Kidney (tissue), 14 donors: ENCODE results near the gene AIMP2. TPM values are rescaled to one million over a fixed set of nuclear protein-coding genes. Genes with fewer than 3 reads are reported as not detected.

Experiments
- DNase-seq, 5 donors: peaks; one replicate each; pipeline ENCODE4 v3.0.0-alpha.2; 2013 to 2020
- FAIRE-seq: peaks from 2 replicates; lab custom pipeline; 2012; peaks lifted over from hg19 to GRCh38; lab: Jason Lieb, UNC
- H3K27ac ChIP-seq, 2 donors: one replicate each; pipeline ENCODE4 v1.7.0; 2013; ENCODE audit warnings: low read depth in 2 of 2, low read length in 2 of 2, inconsistent platforms in 1 of 2
- H3K27me3 ChIP-seq: one replicate; pipeline ENCODE4 v1.7.1; 2013; ENCODE audit warnings: low read length, inconsistent platforms; ENCODE audit not compliant: control insufficient read depth, insufficient read depth
- H3K36me3 ChIP-seq, 3 donors: one replicate each; pipeline versions ENCODE4 v1.7.0 to v1.7.1; 2013; ENCODE audit warnings: low read length in 3 of 3, control low read depth in 1 of 3, inconsistent platforms in 1 of 3; ENCODE audit not compliant: insufficient read depth in 3 of 3, control insufficient read depth in 2 of 3
- H3K4me1 ChIP-seq, 3 donors: one replicate each; pipeline versions ENCODE4 v1.7.0 to v1.7.1; 2013; ENCODE audit warnings: low read length in 3 of 3, inconsistent platforms in 1 of 3, low read depth in 1 of 3; ENCODE audit not compliant: control insufficient read depth in 2 of 3, insufficient read depth in 2 of 3
- H3K4me3 ChIP-seq, 3 donors: one replicate each; pipeline versions ENCODE4 v1.7.0 to v1.8.1; 2013; ENCODE audit warnings: low read length in 3 of 3, control low read depth in 1 of 3, inconsistent platforms in 1 of 3
- H3K9ac ChIP-seq, 3 donors: one replicate each; pipeline versions ENCODE4 v1.7.0 to v1.7.1; 2013; ENCODE audit warnings: low read length in 3 of 3, control low read depth in 1 of 3, inconsistent platforms in 1 of 3
- H3K9me3 ChIP-seq, 3 donors: one replicate each; pipeline versions ENCODE4 v1.7.0 to v1.7.1; 2013; ENCODE audit warnings: low read length in 3 of 3, control low read depth in 1 of 3, inconsistent platforms in 1 of 3; ENCODE audit not compliant: control insufficient read depth in 2 of 3, insufficient read depth in 1 of 3
- CTCF ChIP-seq: IDR thresholded peaks from 3 replicates; pipeline ENCODE4 v1.5.1; 2012; ENCODE audit warnings: mild to moderate bottlenecking, moderate library complexity, borderline replicate concordance; ENCODE audit not compliant: insufficient read depth; ENCODE audit errors: extremely low read depth
- intact Hi-C: fragments of 100-400 bp; cut with DNase I; formaldehyde crosslinking; loops from one replicate; pipeline ENCODE4 v1.11.1; 2022
- polyA plus RNA-seq: library from polyadenylated mRNA; stranded (reverse); fragments of 350-450 nt; fragmentation: Illumina TruSeq; extraction: RNeasy Lipid Tissue Mini Kit (QIAGEN cat#74804); gene quantifications from one replicate; pipeline ENCODE4 v1.2.3, GENCODE V29; 2014; ENCODE audit warnings: low read depth, low replicate concordance; ENCODE audit not compliant: insufficient read depth
- total RNA-seq: library from RNA; stranded (reverse); fragmentation: NEBNext Ultra II Directional; extraction: Animal tissue kit (Norgen Biotek cat#: 25700); gene quantifications from one replicate; pipeline ENCODE4 v1.2.1, GENCODE V29; 2021
- donor health status: control.
- donor health status: control.
- donor health status: control.
- donor health status: control.
- donor health status: control.
- donor health status: DM: yes; HTN: yes; CAD: no.
- donor health status: Normal renal cell carcinoma (clear cell type).

Gene AIMP2
- total and polyA plus RNA-seq, 2 donors from 2014 or later, result 34.6 to 55.5 TPM

GRCh38 chr7:6023974-6024435 lies 14.9 kb downstream of the AIMP2 start:
- DNase-seq (peak in 1 of 5 donors; percentile 2), FAIRE-seq (no peak)
- no peak overlapping the region for H3K9ac ChIP-seq
- intact Hi-C loops, result no loop called here
- TF ChIP-seq CTCF, result no peak
- H3K36me3 ChIP-seq, result peaks cover 24 to 74% (median 36%) of the 10 kb centered on the region in 3 donors
- no peaks in the 10 kb centered on the region for H3K4me1 ChIP-seq
- H3K9me3 ChIP-seq, result no peaks in the 10 kb centered on the region
- H3K27me3 ChIP-seq, result no peaks in the 10 kb centered on the region
- no peak overlapping the region for H3K27ac ChIP-seq
- H3K4me3 ChIP-seq, result no peak overlapping the region

- Histone ChIP-seq H3K4me3 (no peak overlapping the region), H3K27me3 (no peaks in the 10 kb centered on the region), H3K9me3 (no peaks in the 10 kb centered on the region), H3K9ac (no peak overlapping the region), H3K4me1 (no peaks in the 10 kb centered on the region), H3K27ac (no peak overlapping the region), H3K36me3 (peaks cover 22 to 70% (median 31%) of the 10 kb centered on the region in 3 donors)
- intact Hi-C loops, result no loop called here
- TF ChIP-seq CTCF, result no peak
- DNase-seq (peak in 1 of 5 donors; percentile 88), FAIRE-seq (no peak)
These were observed 17.1 kb downstream of the AIMP2 start for GRCh38 chr7:6026011-6026819.

GRCh38 chr7:6026820-6027311 lies 17.8 kb downstream of the AIMP2 start:
- no peak for TF ChIP-seq CTCF
- H3K9ac ChIP-seq, result no peak overlapping the region
- no peak overlapping the region for H3K27ac ChIP-seq
- DNase-seq (peak in 1 of 5 donors; percentile 29), FAIRE-seq (no peak)
- no peaks in the 10 kb centered on the region for H3K27me3 ChIP-seq
- no peaks in the 10 kb centered on the region for H3K4me1 ChIP-seq
- H3K9me3 ChIP-seq, result no peaks in the 10 kb centered on the region
- no peak overlapping the region for H3K4me3 ChIP-seq
- intact Hi-C loops, result no loop called here
- peaks cover 17 to 65% (median 31%) of the 10 kb centered on the region in 3 donors for H3K36me3 ChIP-seq
